GM12873 (cell line): ENCODE data around the gene MED12L.

ENCODE experiments used
- TF ChIP-seq, protein P1 (sequence below): IDR thresholded peaks from 2 replicates; pipeline ENCODE4 v1.5.1; 2012; ENCODE audit warnings: low read depth, mild to moderate bottlenecking, moderate library complexity, low read length, control low read depth; ENCODE audit not compliant: insufficient read depth; ENCODE audit errors: missing control alignments

MED12L gene

DNA sequence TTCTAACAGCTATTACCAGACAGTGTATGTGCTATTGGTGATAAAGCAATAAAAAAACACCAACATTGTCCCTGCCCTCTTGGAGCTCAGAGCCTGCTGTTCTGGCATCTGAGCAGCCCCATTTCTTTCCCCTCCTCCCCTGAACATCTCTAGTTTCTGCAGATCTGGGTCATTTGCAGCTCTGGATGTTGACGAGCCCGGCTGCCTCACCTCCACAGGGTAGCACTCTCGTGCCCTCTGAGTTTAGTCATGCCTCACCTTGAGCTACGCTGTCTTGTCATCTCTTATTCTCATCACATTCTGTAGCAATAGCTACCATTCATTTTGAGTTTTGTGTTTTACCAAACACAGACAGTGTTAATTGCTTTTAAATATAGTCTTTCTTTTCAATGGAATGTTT lies 147.5 kb downstream of the MED12L start:
- TF ChIP-seq, protein P1, sequence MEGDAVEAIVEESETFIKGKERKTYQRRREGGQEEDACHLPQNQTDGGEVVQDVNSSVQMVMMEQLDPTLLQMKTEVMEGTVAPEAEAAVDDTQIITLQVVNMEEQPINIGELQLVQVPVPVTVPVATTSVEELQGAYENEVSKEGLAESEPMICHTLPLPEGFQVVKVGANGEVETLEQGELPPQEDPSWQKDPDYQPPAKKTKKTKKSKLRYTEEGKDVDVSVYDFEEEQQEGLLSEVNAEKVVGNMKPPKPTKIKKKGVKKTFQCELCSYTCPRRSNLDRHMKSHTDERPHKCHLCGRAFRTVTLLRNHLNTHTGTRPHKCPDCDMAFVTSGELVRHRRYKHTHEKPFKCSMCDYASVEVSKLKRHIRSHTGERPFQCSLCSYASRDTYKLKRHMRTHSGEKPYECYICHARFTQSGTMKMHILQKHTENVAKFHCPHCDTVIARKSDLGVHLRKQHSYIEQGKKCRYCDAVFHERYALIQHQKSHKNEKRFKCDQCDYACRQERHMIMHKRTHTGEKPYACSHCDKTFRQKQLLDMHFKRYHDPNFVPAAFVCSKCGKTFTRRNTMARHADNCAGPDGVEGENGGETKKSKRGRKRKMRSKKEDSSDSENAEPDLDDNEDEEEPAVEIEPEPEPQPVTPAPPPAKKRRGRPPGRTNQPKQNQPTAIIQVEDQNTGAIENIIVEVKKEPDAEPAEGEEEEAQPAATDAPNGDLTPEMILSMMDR: no peak

DNA sequence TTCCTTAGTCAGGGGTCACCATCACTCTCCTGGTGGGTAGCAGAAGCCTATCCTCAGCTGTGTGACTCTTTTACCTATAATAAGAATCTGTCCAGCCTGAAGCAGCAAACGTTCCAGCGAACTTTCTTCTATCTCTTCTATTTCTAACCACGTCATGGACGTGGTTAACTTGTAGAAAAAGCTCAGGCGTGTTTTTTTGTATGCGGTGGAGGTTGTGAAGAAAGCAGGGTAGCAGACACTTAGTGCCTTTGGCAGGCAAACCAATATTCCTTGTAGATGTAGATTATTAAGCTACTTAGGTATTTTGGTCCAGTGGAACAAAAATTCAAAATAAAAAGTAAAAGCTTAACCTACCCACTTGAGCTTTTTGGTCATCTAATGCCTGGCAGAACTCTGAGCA lies 149.4 kb downstream of the MED12L start:
- TF ChIP-seq, protein P1: no peak

DNA sequence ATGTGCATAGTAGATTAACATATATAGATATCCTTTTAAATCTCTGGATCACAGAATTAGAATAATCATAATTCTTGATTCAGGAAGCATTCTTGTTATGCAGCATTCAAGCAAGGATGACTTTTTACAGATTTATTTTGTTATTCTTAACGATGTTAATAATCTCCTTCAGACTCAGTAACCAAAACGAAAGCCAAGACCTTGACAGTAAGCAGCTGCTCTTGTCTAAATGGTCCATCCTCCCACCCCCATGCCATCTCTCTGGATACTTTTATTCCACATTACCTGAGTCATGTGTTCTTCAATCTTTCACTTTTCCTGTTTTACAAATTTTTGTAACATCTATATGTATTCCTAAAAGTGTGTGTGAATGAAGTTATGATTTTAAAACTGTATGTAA lies 150.9 kb downstream of the MED12L start:
- TF ChIP-seq, protein P1: no peak

DNA sequence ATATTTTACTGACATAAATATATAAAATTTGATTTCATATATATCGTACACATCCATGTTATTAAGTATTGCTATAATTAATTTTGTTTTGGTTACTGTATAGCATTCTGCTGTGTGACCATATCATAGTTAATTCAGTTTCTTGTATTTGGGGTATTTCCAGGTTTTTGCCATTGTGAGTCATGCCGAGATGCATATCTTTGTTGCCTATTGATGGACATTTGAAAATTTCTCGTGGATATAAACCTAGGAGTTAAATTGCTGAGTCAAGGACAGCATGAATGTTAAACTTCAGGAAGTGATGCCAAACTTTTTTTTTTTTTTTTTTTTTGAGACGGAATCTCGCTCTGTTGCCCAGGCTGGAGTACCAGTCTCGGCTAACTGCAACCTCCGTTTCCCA lies 151.3 kb downstream of the MED12L start:
- TF ChIP-seq, protein P1: no peak

DNA sequence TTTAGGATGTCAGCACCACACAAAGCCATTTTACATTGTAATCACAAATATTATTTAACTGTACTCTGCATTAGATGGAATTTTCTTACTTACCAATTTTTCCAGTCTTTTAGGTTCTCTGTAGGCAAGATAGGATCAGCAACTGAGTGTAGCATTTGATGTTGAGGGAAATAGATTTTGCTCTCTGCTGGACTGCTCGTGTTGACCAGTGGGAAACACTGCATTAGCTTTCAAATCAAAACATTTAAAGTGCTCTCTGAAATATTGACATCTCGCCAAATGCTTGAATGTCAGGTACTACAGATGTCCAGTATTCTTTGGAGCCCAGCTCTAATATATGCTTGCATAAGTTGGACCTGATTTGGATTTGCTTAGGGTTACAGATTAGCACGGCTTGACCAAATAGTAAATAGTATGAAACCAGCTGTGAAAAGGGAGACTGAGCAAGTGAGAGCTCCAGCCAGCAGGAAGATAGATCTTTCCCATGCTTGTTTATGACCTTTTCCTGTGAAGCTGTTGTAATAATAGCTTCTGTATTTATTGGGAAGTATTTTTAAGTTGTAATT lies 163.4 kb downstream of the MED12L start:
- TF ChIP-seq, protein P1: no peak

DNA sequence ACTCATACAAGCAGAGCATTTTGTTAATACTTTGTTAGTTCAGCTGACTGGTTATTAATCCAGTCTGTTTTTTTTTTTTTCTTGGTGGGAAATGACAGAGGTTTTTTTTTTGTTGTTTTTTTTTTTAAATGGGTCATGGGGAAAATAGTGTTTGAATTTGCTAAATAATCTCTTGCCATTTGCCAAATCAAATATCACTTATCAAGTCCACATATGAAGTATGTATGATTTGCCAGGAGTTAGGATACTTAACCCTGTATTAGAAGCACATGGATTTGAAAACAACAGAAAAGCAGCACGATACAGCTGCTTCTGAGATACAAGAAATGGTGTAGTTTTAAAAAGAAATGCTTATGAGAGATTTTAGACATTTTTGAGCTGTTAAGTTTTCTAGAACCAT lies 171.3 kb downstream of the MED12L start:
- TF ChIP-seq, protein P1: no peak

DNA sequence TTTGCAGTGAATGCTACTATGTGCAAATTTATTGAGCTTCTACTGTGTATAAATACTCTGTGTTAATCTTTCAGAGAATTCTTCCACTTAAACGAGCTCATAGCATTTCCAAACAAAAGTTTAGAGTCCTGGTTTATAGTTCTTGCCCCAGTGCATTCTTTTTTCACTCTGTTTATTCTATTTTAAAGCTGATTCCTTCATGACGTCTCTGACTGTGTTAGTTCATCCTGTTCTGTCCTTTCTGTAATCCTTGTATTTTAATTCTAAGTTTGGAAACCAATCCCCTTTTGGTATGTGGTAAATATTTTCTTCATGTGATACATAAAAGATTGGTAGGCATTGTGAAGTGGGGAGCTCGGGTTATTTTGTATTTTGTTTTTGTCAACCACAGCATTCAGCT lies 174.2 kb downstream of the MED12L start:
- TF ChIP-seq, protein P1: no peak

DNA sequence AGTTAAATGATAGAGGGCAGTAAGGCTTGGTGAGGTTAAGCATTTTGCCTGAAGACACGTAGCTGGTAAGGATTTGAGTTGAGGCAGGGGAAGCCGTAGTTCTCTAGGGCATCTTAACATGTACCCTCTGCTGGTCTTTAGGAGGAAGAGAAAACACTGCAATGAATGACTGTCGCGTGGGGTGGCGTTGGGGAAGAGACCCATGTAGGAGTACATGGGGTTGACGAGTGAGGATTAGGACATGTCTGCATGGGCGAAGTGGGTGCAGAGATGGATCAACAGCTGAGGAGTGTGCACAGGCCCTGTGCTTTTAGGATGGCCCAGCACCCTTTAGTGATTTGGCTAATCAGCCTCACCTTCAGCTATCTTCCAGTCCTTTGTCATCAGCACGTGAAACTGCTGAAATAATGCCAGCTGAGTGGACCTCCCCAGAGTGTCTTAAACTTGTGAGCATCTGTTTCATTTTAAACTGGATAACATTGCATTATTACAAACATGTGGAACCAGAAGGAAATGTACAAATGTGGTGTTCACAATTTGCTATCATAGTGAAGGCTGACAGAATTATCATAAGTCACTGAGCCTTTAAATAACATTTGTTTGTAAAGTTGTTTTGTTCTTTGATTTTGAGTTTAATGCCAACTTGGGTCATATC lies 177.5 kb downstream of the MED12L start:
- TF ChIP-seq, protein P1: no peak
